Endometrial microvascular endothelial cells (primary cell): Measurements from ENCODE around the gene APOC1. TPM values are rescaled to one million over a fixed set of nuclear protein-coding genes. Genes with fewer than 3 reads are reported as not detected.
"Not testable (repeated sequence)": the region's sequence is repeated elsewhere in the genome, so short reads cannot be mapped to it uniquely, and the experiment has no call there.

ENCODE experiments used
- in situ Hi-C: cut with HindIII; loops from 2 replicates; pipeline ENCODE4 v1.10.0; 2017; ENCODE audit warnings: low sequenced_read_pairs, low pct_unique_long_range_greater_than_20kb; ENCODE audit errors: inconsistent ontology term
- total RNA-seq: library from RNA; depleted of rRNA; stranded (reverse); fragments of >200 nt; gene quantifications from one replicate; pipeline ENCODE4 v1.2.3, GENCODE V29; 2015; ENCODE audit errors: inconsistent ontology term

APOC1 gene
- total RNA-seq, result not detected

- in situ Hi-C loops, result not testable (repeated sequence)
Observed at GRCh38 chr19:44914433-44915206, at the start of gene APOC1. Gene APOC1, plus strand, starts transcription at chr19:44914608. Its CDS starts 284 bp downstream, at chr19:44914892.

- in situ Hi-C loops, result no loop called here
Observed at GRCh38 chr19:44865196-44865767, 49.1 kb upstream of the APOC1 start.

- in situ Hi-C loops, result no loop called here
Observed at GRCh38 chr19:44866664-44867063, 47.7 kb upstream of the APOC1 start.

- in situ Hi-C loops, result no loop called here
Observed at GRCh38 chr19:44867578-44867977, 46.8 kb upstream of the APOC1 start.

- in situ Hi-C loops, result no loop called here
Observed at GRCh38 chr19:44869733-44870470, 44.5 kb upstream of the APOC1 start.

GRCh38 chr19:44871809-44872208 is 42.6 kb upstream of the APOC1 start:
- in situ Hi-C loops, result no loop called here

- in situ Hi-C loops, result no loop called here
Observed at GRCh38 chr19:44872661-44873060, 41.7 kb upstream of the APOC1 start.

GRCh38 chr19:44874317-44874716 is 40.1 kb upstream of the APOC1 start:
- in situ Hi-C loops, result no loop called here

GRCh38 chr19:44875666-44876451 is 38.5 kb upstream of the APOC1 start:
- in situ Hi-C loops, result no loop called here

- in situ Hi-C loops, result no loop called here
Observed at GRCh38 chr19:44876930-44877535, 37.4 kb upstream of the APOC1 start.

- in situ Hi-C loops, result no loop called here
Observed at GRCh38 chr19:44878120-44878865, 36.1 kb upstream of the APOC1 start.

- in situ Hi-C loops, result no loop called here
Observed at GRCh38 chr19:44879309-44880065, 34.9 kb upstream of the APOC1 start.

- in situ Hi-C loops, result no loop called here
Observed at GRCh38 chr19:44882063-44882462, 32.3 kb upstream of the APOC1 start.

GRCh38 chr19:44882619-44883397 is 31.6 kb upstream of the APOC1 start:
- in situ Hi-C loops, result not testable (repeated sequence)

- in situ Hi-C loops, result no loop called here
Observed at GRCh38 chr19:44883922-44884321, 30.5 kb upstream of the APOC1 start.

GRCh38 chr19:44884566-44884965 is 29.8 kb upstream of the APOC1 start:
- in situ Hi-C loops, result no loop called here

- in situ Hi-C loops, result no loop called here
Observed at GRCh38 chr19:44886141-44886540, 28.3 kb upstream of the APOC1 start.
